ENCODE measurements around the gene CNPY1. TPM values are rescaled to one million over a fixed set of nuclear protein-coding genes. Genes with fewer than 3 reads are reported as not detected.

Gene CNPY1
- total RNA-seq, 1 donor from 2014 or later, result not detected

- Mint-ChIP-seq H3K27me3 (peaks cover 15% of the 10 kb centered on the region), H3K9me3 (no peaks in the 10 kb centered on the region), H3K27ac (no peak overlapping the region), H3K36me3 (ENCODE audit: low read depth) (no peaks in the 10 kb centered on the region), H3K4me3 (no peak overlapping the region), H3K4me1 (no peaks in the 10 kb centered on the region)
- ATAC-seq (ENCODE audit: low read depth) (no peak), DNase-seq (no peak)
- TF ChIP-seq CTCF (IDR thresholded peaks at IDR 0.05), result no peak
- CTCF ChIA-PET, result no interaction called here
- POLR2A ChIA-PET, result no interaction called here
- intact Hi-C loops (cut with micrococcal nuclease), result no loop called here
Observed at GRCh38 chr7:155562106-155562505, 15.7 kb upstream of the CNPY1 start.

DNA sequence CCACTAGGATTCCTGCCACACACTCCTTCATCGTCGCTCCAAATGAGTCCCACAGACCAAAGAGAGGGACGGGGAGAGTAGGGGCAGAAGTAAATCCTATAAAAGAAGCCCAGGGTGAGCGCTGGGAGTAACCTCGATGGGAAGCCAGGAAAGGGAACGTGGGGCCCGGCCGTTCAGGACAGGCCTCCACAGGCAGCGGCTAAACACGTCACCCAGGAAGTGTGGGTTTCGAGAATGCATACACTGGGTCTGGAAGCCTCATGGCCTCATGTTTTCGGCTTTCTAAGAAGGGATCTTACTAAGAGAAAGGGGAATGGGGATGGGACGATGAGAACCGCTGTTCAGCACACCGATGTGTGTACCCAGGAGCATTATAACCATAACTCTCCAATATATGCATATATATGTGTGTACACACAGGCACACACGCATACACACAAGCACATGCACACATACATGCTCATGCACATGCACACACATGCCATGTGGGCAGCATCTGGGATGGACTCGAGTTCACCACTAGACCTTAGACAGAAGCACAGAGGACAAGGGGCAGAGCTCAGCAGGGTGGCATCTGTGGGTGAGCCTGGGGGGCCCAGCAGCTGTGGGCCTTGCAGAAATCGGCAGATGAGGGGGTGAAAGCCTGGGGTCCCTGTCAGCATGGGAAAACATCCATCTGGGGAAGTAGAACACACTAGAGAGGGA lies 14.8 kb upstream of the CNPY1 start:
- ChIA-PET POLR2A (no interaction called here), CTCF (no interaction called here)
- no peak for DNase-seq
- Mint-ChIP-seq H3K27ac (no peak overlapping the region), H3K4me1 (no peaks in the 10 kb centered on the region), H3K36me3 (ENCODE audit: low read depth) (no peaks in the 10 kb centered on the region), H3K4me3 (no peak overlapping the region), H3K27me3 (peaks cover 17% of the 10 kb centered on the region), H3K9me3 (no peaks in the 10 kb centered on the region)
- intact Hi-C loops (cut with micrococcal nuclease), result no loop called here
- ATAC-seq (ENCODE audit: low read depth), result no peak
- TF ChIP-seq CTCF (IDR thresholded peaks at IDR 0.05), result no peak

DNA sequence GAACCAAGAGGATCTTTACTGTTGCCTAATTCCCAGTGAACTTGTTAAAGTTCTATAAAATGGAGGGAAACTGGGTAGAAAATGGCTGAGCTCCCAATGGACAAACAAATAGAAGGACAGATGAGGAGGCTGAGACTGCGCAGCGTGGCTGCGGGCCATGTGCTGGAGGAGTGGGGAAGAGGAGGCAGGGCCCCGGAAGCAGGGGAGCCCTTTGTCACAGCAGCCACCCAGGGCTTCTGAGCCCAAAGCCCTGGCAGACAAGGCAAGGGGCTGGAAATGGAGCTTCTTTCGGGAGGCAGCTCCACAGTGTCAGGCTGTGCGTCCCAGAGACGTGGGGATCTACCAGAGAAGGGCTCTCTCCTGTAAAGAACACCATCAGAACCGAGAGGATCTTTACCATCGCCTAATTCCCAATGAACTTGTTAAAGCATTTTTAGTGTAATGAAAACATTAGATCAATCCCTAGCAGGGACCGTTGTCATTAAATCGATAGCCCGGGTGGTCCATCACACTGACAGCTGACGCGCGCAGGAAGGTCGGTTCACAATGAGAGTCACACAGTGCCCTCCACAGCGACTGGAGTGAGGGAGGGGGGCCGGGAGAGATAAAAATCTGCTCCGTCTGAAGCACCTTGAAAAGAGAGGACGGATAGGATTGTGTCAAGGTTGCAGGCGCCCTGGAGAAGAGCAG lies 14.0 kb upstream of the CNPY1 start:
- POLR2A ChIA-PET, result no interaction called here
- CTCF ChIA-PET, result no interaction called here
- no peak for TF ChIP-seq CTCF (IDR thresholded peaks at IDR 0.05)
- Mint-ChIP-seq H3K36me3 (ENCODE audit: low read depth) (no peaks in the 10 kb centered on the region), H3K4me1 (no peaks in the 10 kb centered on the region), H3K27ac (no peak overlapping the region), H3K27me3 (peaks cover 17% of the 10 kb centered on the region), H3K4me3 (no peak overlapping the region), H3K9me3 (no peaks in the 10 kb centered on the region)
- ATAC-seq (ENCODE audit: low read depth), result no peak
- intact Hi-C loops (cut with micrococcal nuclease), result no loop called here
- no peak for DNase-seq

GRCh38 chr7:155559519-155560108 lies 13.3 kb upstream of the CNPY1 start:
- CTCF ChIA-PET, result no interaction called here
- intact Hi-C loops (cut with micrococcal nuclease), result no loop called here
- Mint-ChIP-seq H3K4me1 (no peaks in the 10 kb centered on the region), H3K9me3 (no peaks in the 10 kb centered on the region), H3K4me3 (no peak overlapping the region), H3K27ac (no peak overlapping the region), H3K27me3 (peaks cover 17% of the 10 kb centered on the region), H3K36me3 (ENCODE audit: low read depth) (no peaks in the 10 kb centered on the region)
- DNase-seq (no peak), ATAC-seq (ENCODE audit: low read depth) (no peak)
- POLR2A ChIA-PET, result no interaction called here
- no peak for TF ChIP-seq CTCF (IDR thresholded peaks at IDR 0.05)

DNA sequence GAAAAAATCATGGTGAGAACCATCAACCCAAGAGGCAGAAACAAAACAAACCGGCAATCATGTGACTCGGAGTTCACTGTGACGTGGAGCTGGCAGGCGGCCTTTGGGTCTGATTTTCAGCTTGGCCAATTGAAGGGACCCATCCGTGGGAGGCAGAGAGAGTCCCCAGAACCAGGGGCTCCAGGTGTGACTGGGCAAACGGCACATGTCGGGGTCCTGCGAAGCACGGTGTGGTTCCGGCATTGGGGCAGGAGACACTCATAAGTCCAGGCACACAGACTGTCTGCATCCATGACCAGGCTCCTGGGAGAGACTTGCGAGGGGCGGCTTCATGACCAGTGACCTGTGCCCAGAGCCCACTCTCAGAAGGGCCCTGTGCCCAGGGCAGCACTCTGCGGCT lies 12.6 kb upstream of the CNPY1 start:
- Mint-ChIP-seq H3K4me1 (no peaks in the 10 kb centered on the region), H3K9me3 (no peaks in the 10 kb centered on the region), H3K4me3 (no peak overlapping the region), H3K27ac (no peak overlapping the region), H3K36me3 (ENCODE audit: low read depth) (no peaks in the 10 kb centered on the region), H3K27me3 (peaks cover 17% of the 10 kb centered on the region)
- intact Hi-C loops (cut with micrococcal nuclease), result no loop called here
- no peak for TF ChIP-seq CTCF (IDR thresholded peaks at IDR 0.05)
- DNase-seq, result no peak
- no peak for ATAC-seq (ENCODE audit: low read depth)
- CTCF ChIA-PET, result no interaction called here
- POLR2A ChIA-PET, result no interaction called here
